COLO668 (cell line): ENCODE measurements around the gene MTMR1.

Source experiments
- DNase-seq: peaks from one replicate; lab custom pipeline; 2025; ENCODE audit not compliant: unreplicated experiment; lab: John Stamatoyannopoulos, UW

The MTMR1 gene

DNA sequence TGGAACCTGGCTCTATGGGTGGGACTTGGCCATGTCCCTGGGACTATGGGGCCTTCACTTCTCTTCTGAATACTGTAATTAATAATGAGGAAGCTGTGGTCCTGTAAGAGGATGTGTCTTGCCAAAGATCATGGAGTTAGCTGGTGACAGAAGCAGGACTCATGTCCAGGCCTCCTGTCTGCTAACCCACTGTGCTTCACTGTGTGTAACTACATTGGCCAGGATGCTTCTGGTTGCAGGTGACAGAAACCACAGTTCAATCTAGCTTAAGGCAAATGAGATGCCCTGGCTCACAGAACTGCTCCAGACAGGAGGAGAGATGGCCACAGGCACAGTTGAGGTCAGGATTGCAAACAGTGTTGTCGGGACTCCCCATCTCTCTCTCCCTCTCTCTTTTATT lies 3.1 kb downstream of the MTMR1 start:
- DNase-seq = no peak

DNA sequence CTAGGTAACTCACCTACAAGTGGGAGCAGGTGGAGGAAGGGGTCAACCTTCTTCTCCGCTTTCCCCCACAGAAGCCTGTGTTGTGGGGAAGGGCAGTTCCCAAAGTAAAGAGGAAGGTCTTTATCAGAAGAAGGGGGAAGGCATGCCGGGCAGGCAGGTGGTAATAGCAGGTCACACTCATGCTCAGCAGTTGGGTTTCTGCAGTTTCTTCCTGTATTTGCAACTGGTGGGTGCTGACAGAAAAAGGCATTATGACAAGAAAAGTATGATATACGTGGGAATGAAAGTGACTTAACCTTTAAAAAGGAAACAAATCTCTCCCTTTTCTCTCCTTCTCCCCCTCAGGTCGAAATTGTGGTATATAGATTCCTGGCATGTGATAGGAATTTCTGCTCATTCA lies 3.7 kb downstream of the MTMR1 start:
- no peak for DNase-seq

DNA sequence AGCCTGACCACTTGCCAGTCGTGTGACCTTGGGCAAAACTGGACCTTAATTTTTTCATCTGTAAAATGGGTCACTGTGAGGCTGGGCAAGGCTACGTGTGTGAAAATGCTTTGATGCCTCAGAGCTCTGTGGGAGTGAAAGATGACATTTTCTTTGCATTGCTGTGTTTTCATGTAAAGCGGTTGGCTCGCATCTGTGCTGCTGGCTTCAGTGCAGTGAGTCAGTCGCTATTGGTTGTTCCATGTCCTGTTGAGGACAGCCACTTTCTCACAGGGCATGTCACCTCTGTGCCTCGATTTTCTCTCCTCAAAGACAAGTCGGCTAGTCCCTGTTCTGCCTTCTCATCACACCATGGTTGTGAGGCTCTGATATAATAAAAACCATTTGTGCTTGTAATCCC lies 4.4 kb downstream of the MTMR1 start:
- DNase-seq = no peak

DNA sequence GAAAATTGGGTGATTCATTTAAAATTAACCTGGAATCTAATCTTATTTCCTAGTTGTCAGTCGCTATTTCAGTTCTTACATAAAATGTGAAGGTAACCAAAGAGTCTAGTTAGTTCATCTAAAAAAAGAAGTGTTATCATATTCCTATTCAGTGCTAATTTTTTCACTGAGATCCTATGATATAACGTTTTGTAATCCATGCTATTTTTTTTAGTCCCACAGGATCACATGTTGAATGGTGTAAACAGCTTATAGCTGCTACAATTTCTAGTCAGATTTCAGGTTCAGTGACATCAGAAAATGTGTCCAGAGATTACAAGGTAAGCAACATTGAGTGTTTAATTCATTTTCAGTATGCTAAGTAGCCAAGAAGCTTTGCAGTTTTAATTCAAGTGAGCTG lies 5.8 kb downstream of the MTMR1 start:
- no peak for DNase-seq

DNA sequence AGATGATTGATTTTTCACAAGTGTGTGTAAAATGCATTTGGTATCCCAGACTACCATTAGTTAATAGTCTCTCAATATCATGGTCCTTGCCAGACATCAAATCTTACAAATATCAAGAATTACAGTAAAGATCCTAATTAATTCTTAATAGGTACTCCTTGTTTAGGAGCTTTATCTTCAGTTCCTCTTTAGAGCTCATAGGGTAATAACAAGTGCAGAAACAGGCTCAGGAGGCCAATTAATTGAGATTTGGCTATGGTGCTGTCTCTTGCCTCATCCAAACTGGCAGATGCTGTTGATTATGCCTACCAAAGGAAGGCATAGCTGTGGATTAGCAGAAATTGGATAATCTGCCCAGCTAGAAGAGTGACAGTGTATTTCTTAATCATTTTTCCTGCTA lies 6.9 kb downstream of the MTMR1 start:
- no peak for DNase-seq

DNA sequence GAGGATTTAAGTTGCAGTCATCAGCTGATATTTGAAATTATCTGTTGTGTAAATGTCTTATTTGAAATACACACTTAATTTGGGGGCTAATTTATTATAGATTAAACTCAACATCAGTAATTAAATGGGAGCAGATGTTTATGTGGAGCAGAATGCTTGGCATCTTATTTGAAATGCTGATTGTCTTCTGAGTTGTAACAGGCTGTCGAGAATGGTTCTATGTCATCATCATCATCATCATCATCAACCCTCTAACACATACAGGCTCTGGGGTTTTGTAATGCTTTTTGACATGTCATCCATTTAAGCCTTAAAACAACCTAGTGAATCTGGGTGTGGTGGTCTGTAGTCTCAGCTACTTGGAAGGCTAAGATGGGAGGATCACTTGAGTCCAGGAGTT lies 8.2 kb downstream of the MTMR1 start:
- DNase-seq = no peak

DNA sequence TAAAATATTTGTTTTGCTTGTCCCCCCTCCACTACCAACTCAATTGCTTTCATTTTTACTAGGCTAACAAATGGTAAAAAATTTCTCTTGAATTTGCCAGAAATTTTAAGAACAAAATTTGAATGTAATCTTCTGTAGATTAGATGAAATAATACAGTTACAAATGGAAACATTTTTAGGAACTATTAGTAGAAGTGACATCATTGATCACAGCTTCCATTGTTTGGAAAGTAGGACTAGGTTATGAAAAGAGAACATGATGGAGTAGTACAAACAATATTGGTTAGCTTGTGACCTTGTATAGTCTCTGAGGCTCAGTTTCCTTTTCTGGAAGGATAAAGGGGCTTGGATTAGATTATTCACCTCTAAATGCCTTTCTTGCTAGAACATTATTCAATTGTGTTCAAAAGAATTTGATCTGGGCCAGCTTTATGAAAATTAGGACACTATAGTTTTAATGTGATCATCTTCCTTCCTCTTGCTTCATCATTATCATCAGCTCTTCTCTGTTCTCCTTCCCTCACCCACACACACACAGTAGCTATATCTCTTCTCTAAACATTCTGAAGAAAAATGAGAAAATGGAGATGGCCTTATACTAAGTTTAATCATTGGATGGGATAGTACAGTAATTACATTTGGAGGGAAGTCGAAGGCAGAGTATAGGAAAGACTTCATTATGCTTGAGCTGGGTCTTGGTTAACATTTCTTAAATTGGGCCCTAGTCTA lies 9.9 kb downstream of the MTMR1 start:
- DNase-seq = no peak

DNA sequence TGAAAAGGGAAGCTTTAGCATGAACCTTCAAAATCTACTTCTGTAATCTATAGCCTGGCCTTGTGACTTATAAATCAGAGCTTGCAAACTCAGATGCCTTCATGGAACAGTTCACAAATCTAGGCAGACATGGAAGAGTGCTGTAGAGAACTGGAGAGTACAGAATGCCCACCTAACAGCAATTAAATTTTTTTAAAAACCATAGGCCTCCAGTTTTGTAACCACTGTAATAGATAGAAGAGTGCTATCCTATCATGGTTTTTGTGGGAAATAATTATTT lies 10.4 kb downstream of the MTMR1 start:
- DNase-seq = no peak

DNA sequence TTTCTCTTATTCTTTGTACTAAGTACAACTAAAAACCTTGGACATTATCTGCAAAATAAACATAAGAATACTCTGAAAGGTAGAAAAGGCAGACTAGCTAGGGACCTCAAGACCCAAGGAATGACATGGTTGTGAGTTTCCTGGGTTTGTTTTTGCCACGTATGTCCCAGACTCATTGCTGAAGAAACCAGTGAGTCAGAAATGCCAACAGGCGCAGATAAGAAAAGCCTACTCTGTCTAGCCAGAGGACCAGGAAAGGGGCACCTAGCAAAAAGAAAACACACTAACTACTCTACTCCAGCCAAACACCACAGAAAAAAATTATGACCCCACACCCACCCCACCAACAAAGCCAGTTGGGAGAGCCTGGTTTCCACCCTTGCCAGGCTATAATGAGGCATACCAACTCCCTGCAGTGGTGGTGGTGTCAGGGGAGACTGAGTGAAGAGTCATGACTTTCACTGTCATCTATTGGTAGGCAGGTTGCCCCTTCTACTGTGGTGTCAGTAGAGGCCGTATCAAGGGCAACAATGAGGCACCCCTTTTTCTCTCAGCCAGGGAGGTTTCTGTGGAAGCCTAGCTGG lies 10.9 kb downstream of the MTMR1 start:
- no peak for DNase-seq

DNA sequence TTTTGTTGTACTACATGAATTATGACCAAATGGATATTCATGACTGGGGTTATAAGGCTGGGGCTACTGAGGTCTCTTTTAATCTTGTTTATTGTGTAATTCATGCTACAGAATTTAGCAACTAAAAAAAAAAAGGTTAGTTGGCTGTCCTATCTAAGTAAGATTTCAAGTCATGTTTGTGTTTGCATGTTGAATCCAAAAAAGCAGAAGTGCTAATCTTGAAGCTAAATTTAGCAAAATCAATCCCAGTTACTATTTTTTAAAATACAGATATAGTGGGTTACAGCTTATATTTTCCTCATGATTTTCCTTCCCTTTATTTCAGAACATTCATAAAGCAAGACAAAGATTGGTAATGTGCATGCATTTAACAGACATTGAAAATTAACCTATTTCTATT lies 19.4 kb downstream of the MTMR1 start:
- DNase-seq = no peak

DNA sequence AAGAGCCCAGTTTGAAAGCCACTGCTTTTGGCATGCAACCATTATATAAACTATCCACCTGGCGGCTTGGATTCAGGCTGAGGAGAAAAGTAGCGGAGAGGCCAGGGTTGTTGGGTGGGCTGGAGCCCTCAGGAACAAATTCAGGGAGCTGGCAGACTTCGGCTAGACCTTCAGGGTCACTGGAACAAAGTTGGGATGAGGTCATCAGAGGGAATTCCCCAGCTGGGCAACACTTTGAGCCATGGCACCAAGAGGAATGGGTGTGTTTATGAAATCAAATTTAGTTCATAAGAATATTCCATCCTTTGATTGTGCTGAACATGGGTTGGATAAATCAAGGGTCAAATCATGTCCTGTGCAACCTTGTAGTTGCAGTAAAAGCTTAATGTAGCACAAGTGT lies 22.0 kb downstream of the MTMR1 start:
- DNase-seq = no peak

DNA sequence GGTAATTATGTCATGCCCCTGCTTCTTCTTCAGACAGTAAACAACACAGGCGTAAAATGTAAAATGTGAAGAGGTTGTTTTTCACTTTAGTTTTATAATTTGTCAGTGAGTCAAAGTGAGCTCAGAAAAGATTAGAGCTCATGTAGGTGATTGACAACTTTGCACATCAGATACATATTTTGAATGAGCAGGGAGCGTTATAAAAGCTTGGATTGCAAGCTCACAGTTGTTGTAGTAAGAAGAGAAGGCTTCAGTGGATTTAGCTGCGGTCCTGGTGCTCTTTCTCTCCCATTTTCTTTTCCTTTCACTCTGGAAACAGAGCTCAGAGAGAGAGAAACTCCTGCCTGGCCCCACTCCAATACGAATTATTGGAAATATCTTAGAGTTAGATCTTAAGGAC lies 26.4 kb downstream of the MTMR1 start:
- DNase-seq = no peak

DNA sequence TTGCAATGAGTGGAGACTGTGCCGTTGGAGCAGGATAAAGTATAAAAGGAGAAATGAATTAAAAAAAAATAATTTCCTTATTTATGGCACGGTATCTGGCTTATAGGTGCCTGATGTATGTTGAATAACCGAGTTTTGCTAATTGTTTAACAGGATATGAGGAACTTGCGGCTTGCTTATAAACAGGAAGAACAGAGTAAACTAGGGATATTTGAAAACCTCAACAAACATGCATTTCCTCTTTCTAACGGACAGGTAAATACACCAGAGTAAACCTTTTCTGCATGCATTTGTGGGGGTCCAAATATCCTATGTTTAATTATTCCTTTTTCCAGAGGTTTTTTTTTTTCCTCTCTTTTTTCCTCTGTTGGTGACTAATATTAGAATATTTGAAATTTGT lies 36.8 kb downstream of the MTMR1 start:
- no peak for DNase-seq

DNA sequence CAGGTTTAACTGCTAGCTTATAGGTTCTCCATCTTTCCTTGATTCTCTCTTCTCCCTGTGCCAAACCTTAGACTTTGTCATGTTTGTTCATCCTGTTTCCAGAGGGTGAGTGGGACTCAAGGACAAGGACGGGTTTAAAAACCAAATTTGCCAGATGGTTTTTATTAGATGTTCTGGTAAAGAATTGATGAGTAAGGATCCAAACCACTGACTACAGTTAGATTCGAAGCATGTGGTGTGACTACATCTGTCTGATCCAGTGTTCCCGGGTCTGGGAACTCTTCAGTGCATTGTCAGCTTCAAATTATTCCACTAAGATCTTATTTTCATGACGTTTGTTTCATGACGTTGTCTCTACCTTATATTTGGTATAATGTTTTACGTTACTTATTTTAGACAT lies 37.5 kb downstream of the MTMR1 start:
- DNase-seq = no peak

DNA sequence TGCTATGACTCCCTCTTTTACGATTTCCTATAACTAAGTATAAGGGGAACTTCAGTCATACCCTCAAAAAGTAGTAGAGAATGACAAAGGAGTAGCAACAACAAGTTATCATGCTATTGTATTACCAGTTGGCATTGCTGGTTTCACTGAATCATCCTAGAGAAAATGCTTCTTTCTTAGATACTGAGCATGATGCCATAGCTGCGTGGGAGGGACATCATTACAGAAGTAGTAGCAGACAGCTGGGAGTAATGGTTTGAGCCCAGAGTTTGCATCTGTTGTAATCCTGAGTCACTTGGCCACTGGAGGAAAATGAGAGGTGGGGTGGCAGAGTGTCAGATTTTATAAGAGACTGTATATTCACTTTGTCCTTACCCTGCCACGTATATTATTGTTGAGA lies 38.6 kb downstream of the MTMR1 start:
- no peak for DNase-seq

DNA sequence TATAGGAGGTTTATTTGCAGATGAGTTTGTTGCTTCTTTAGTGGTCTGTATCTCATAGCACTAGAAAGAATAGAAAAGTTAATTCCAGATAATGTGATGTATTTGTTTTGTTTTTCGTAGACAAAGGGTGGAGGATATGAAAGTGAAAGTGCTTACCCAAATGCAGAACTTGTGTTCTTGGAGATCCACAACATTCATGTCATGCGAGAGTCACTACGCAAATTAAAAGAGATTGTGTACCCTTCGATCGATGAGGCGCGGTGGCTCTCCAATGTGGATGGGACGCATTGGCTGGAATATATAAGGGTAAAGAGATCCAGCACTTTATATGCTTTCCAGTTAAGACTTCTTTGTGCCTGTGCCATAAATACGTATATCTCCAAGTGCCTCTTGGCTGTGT lies 43.3 kb downstream of the MTMR1 start:
- DNase-seq = no peak

DNA sequence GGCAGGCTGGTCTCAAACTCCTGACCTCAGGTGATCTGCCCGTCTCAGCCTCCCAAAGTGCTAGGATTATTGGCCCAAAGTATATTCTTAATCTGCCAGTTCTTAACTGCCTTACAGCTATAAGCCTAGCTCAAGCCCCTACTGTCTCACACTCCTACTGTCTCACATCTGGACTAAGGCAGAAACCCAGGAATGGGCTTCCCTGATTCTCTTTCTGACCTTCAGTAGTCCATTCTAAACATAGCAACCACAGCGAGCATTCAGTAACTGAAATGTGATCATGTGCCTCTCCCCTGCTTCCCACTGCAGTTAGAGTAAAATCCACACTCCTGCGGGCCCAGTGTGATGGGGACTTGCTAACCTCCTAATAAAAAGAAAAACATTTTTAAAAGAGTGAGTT lies 58.9 kb downstream of the MTMR1 start:
- no peak for DNase-seq

DNA sequence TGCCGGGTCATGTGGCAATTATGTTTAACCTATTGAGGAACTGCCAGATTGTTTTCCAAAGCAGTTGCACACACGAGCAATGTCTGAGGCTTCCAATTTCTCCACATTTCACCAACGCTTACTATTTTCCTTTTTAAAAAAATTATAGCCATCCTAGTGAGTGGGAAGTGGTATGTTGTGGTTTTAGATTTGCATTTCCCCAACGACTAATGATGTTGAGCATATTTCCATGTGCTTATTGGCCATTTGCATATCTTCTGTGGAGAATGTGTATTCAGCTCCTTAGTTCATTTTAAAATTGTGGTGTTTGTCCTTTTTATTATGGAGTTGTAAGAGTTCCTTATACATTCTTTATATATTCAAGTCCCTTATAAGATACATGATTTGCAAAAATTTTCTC lies 60.2 kb downstream of the MTMR1 start:
- DNase-seq = no peak

DNA sequence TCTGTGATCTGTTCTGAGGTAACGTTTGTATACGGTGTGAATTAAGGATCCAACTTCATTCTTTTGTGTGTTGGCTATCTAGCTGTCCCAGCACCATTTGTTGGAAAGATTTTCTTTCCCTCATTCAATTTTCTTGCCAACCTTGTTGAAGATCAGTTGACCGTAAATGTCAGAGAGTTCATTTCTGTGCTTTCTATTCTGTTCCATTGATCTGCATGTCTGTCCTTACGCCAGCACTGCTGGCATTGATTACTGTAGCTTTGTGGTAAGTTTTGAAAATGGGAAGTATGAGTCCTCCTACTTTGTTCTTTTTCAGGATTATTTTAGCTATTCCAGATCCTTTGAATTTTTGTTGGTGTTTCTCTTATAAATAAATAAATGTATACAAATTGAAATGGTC lies 60.8 kb downstream of the MTMR1 start:
- no peak for DNase-seq

DNA sequence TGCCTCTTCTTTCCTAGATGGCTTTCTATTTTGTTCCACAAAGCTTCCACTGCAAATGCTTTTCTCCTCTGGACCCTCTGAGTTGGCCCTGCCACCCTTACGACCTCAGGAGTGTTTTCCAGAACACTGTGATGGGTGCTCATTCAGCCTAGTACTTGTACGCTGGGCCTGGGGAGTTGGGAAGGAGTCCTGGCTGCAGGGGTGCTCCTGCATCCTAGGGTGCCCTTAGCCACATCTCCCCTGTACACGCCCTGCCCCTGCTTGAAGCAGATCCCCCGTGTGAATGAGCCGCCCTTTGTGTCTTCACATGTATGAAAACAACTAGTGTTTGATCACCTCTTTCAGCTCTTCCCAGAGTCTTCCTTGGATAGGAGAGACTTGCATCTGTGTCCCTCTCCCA lies 64.2 kb downstream of the MTMR1 start:
- DNase-seq = no peak

DNA sequence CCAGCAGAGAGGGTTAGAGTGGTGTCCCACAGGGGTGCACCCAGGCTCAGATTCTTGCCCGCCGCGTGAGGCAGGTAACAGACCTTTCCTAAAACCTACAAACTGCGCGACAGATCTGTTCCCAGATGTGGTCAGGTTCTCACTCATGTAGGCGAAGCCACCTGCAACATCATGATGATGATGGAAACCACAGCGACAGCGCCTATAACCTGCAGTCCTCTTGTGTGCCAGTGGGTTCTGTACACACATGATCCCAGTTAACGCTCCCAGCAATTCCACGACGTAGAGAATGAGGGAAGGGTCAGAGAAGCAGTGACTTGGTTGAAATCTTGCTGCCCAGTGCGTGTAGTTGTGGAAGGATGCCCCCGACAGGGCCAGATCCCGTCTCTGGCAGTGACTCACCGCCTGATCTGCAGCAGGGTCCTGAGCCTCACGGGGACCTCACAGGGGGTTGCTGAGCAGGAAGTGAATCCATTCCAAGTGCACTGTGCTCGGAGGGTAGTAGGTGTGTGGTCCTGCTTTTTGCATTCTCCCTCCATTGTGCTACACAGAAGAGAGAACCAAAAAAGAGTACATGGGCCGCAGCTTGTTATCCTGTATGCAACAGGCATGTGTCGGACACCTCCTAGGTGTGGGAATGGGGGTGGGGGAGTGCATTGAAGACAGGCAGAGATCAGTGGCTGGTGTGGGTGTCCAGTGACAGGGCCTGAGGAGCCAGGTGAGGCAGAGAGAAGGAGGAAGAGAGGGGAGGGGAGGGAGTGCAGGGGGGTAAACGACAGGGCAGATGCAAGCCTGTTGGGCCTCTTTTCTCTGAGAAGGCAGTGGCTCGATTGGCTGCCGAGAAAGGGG lies 66.6 kb downstream of the MTMR1 start:
- no peak for DNase-seq

DNA sequence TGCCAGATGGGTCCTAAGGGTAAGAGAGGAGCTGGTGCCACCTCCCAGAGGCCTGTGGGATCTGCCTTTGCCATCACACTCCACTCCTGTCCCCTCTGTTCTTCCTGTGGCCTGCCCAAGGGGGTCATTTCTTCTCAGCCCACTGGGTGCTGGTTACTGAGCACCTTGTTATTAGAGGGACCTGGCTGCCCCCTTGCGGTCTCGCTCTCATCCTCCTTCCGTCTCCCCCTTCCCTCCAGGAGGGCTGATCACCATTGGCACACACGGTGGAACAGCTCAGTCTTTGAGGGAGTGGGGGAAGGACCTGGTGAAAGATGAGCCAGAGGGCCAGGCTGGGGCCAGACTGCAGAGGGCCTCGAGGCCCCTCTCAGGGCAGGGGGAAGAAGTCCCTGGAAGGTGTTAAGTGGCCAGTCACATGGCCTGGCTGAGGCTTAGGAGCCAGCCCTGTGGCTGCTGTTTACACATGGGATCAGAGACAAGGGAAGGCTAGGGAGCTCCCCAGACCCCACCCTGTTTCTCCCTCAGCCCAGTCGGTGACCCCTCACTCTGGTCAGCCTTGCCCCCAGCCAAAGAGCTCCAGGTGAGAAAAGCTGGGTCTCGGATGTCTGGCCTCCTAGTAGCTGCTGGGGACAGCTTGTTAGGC lies 68.1 kb downstream of the MTMR1 start:
- DNase-seq = no peak
